HG03457 (cell line): ENCODE data around the gene ASPG.

Source experiments
- ATAC-seq: cut with Tn5 transposase; IDR thresholded peaks from one replicate; pipeline ENCODE4 v1.9.1; 2021; ENCODE audit warnings: moderate number of reproducible peaks; ENCODE audit not compliant: unreplicated experiment

Gene ASPG

GRCh38 chr14:104075530-104076151 is 9.9 kb upstream of the ASPG start:
- no peak for ATAC-seq

- ATAC-seq, result no peak
Observed at GRCh38 chr14:104076743-104077142, 8.8 kb upstream of the ASPG start.

- peak; percentile 77 for ATAC-seq
Observed at GRCh38 chr14:104078031-104078455, 7.5 kb upstream of the ASPG start.

- no peak for ATAC-seq
Observed at GRCh38 chr14:104080376-104081260, 4.9 kb upstream of the ASPG start.

GRCh38 chr14:104081261-104081835 is 4.2 kb upstream of the ASPG start:
- no peak for ATAC-seq

- ATAC-seq, result no peak
Observed at GRCh38 chr14:104081951-104082464, 3.5 kb upstream of the ASPG start.

- ATAC-seq, result no peak
Observed at GRCh38 chr14:104082807-104083206, 2.7 kb upstream of the ASPG start.

GRCh38 chr14:104084251-104085002 is 1.1 kb upstream of the ASPG start:
- ATAC-seq, result no peak

- no peak for ATAC-seq
Observed at GRCh38 chr14:104085889-104086201, 345 bp downstream of the ASPG start.

- ATAC-seq, result no peak
Observed at GRCh38 chr14:104086210-104086660, 735 bp downstream of the ASPG start.

GRCh38 chr14:104086661-104087461 is 1.4 kb downstream of the ASPG start:
- ATAC-seq, result no peak

GRCh38 chr14:104087505-104087904 is 2.0 kb downstream of the ASPG start:
- no peak for ATAC-seq

- ATAC-seq, result no peak
Observed at GRCh38 chr14:104087981-104088850, 2.7 kb downstream of the ASPG start.

- no peak for ATAC-seq
Observed at GRCh38 chr14:104090071-104090748, 4.7 kb downstream of the ASPG start.

GRCh38 chr14:104091061-104091926 is 5.8 kb downstream of the ASPG start:
- no peak for ATAC-seq

- no peak for ATAC-seq
Observed at GRCh38 chr14:104091927-104092771, 6.6 kb downstream of the ASPG start.

- ATAC-seq, result no peak
Observed at GRCh38 chr14:104092931-104093365, 7.4 kb downstream of the ASPG start.
